Activated naive CD4-positive, alpha-beta T cell treated with anti-CD3 and anti-CD28 coated beads, Interleukin-2, amount 10 ng/mL, durations not matched to agents 7 days and 5 days (primary cell): Measurements from ENCODE around the gene FCHSD1.

Experiments used
- CTCF ChIA-PET: fragments of 350-600 bp; sonication (Branson Sonifier 250); formaldehyde crosslinking; loops from one replicate; lab custom pipeline; 2021; ENCODE audit warnings: antibody characterized with exemption; lab: Charles Lee
- DNase-seq: peaks from one replicate; pipeline ENCODE4 v3.0.0-alpha.2; 2020
- H3K27ac Mint-ChIP-seq: one replicate; pipeline ENCODE4 v1.8.0; 2021; ENCODE audit warnings: mild to moderate bottlenecking, moderate library complexity, mixed read lengths
- H3K27me3 Mint-ChIP-seq: one replicate; pipeline ENCODE4 v1.8.0; 2021; ENCODE audit warnings: mild to moderate bottlenecking, mixed read lengths
- H3K36me3 Mint-ChIP-seq: one replicate; pipeline ENCODE4 v1.8.0; 2021; ENCODE audit warnings: mixed read lengths
- H3K4me1 Mint-ChIP-seq: one replicate; pipeline ENCODE4 v1.8.0; 2021; ENCODE audit warnings: mixed read lengths
- H3K4me3 Mint-ChIP-seq: one replicate; pipeline ENCODE4 v1.8.0; 2021; ENCODE audit warnings: mild to moderate bottlenecking, moderate library complexity, mixed read lengths
- H3K9me3 Mint-ChIP-seq: one replicate; pipeline ENCODE4 v1.8.0; 2021; ENCODE audit warnings: mixed read lengths

Gene FCHSD1

GRCh38 chr5:141634720-141635119, 16.5 kb downstream of the FCHSD1 start:
- Mint-ChIP-seq H3K27me3 (no peaks in the 10 kb centered on the region), H3K36me3 (peaks cover 29% of the 10 kb centered on the region), H3K4me1 (peaks cover 36% of the 10 kb centered on the region), H3K9me3 (no peaks in the 10 kb centered on the region), H3K27ac (no peak overlapping the region), H3K4me3 (peak overlapping the region; percentile 94)
- CTCF ChIA-PET, result interaction anchor here (1.0 to 5.8 kb wide), 6 partner anchors 8 to 77 kb away, joined by 5 to 46 read pairs (median 8); partner anchors contain the start of gene DIAPH1
- no peak for DNase-seq

- Mint-ChIP-seq H3K27me3 (no peaks in the 10 kb centered on the region), H3K36me3 (peaks cover 34% of the 10 kb centered on the region), H3K4me3 (no peak overlapping the region), H3K27ac (peak overlapping the region; percentile 15), H3K9me3 (no peaks in the 10 kb centered on the region), H3K4me1 (peaks cover 34% of the 10 kb centered on the region)
- no peak for DNase-seq
- CTCF ChIA-PET, result interaction anchor here (0.7 to 5.8 kb wide), 8 partner anchors 9 to 1161 kb away, joined by 3 to 46 read pairs (median 6); no protein-coding TSS in a partner anchor
Observed at GRCh38 chr5:141633871-141634561, 17.2 kb downstream of the FCHSD1 start.

GRCh38 chr5:141632650-141633049, 18.6 kb downstream of the FCHSD1 start:
- Mint-ChIP-seq H3K27me3 (no peaks in the 10 kb centered on the region), H3K36me3 (peaks cover 45% of the 10 kb centered on the region), H3K4me1 (peaks cover 24% of the 10 kb centered on the region), H3K27ac (no peak overlapping the region), H3K4me3 (no peak overlapping the region), H3K9me3 (no peaks in the 10 kb centered on the region)
- CTCF ChIA-PET, result interaction anchor here (1.1 to 2.2 kb wide), 6 partner anchors 10 to 75 kb away, joined by 4 to 11 read pairs (median 7); partner anchors contain the start of gene DIAPH1
- no peak for DNase-seq

GRCh38 chr5:141630570-141631140, 20.6 kb downstream of the FCHSD1 start:
- no peaks in the 10 kb centered on the region for H3K27me3 Mint-ChIP-seq

GRCh38 chr5:141628175-141628788, 22.9 kb downstream of the FCHSD1 start:
- no peaks in the 10 kb centered on the region for H3K27me3 Mint-ChIP-seq
- H3K27ac Mint-ChIP-seq, result no peak overlapping the region
- CTCF ChIA-PET, result interaction anchor here (1.2 to 3.6 kb wide), 3 partner anchors 9 to 64 kb away, joined by 5 to 17 read pairs (median 11); partner anchors contain the start of gene DIAPH1
- no peaks in the 10 kb centered on the region for H3K9me3 Mint-ChIP-seq
- H3K4me1 Mint-ChIP-seq, result peaks cover 8% of the 10 kb centered on the region
- DNase-seq, result no peak
- peaks cover 60% of the 10 kb centered on the region for H3K36me3 Mint-ChIP-seq
- H3K4me3 Mint-ChIP-seq, result no peak overlapping the region

More at GRCh38 chr5:141630570-141631140, 20.6 kb downstream of the FCHSD1 start:
- CTCF ChIA-PET, result interaction anchor here (0.7 to 3.6 kb wide), 7 partner anchors 9 to 67 kb away, joined by 3 to 17 read pairs (median 6); partner anchors contain the start of gene DIAPH1
- Mint-ChIP-seq H3K9me3 (no peaks in the 10 kb centered on the region), H3K36me3 (peaks cover 57% of the 10 kb centered on the region), H3K4me3 (no peak overlapping the region), H3K4me1 (peaks cover 17% of the 10 kb centered on the region), H3K27ac (no peak overlapping the region)
- no peak for DNase-seq

GRCh38 chr5:141623611-141624010, 27.6 kb downstream of the FCHSD1 start:
- Mint-ChIP-seq H3K27ac (peak overlapping the region; percentile 90), H3K4me1 (peaks cover 33% of the 10 kb centered on the region), H3K9me3 (no peaks in the 10 kb centered on the region), H3K36me3 (peaks cover 54% of the 10 kb centered on the region), H3K4me3 (no peak overlapping the region), H3K27me3 (no peaks in the 10 kb centered on the region)
- CTCF ChIA-PET, result interaction anchor here (1.0 to 3.8 kb wide), 4 partner anchors 10 to 60 kb away, joined by 4 to 62 read pairs (median 6); no protein-coding TSS in a partner anchor
- DNase-seq, result no peak

- no peaks in the 10 kb centered on the region for H3K27me3 Mint-ChIP-seq
- H3K27ac Mint-ChIP-seq, result peak overlapping the region; percentile 90
- DNase-seq, result peak; percentile 52
- peaks cover 33% of the 10 kb centered on the region for H3K4me1 Mint-ChIP-seq
- H3K36me3 Mint-ChIP-seq, result peaks cover 52% of the 10 kb centered on the region
- no peak overlapping the region for H3K4me3 Mint-ChIP-seq
- CTCF ChIA-PET, result interaction anchor here (0.8 to 3.8 kb wide), 6 partner anchors 10 to 193 kb away, joined by 3 to 62 read pairs (median 4); partner anchors contain the start of gene PCDHGA12
- no peaks in the 10 kb centered on the region for H3K9me3 Mint-ChIP-seq
Observed at GRCh38 chr5:141623186-141623585, 28.0 kb downstream of the FCHSD1 start.

GRCh38 chr5:141618804-141619554, 32.2 kb downstream of the FCHSD1 start, which contains the start of gene DIAPH1:
DIAPH1 (minus strand) TSS chr5:141619000; CDS start chr5:141618914, 86 bp downstream.
- H3K4me3 Mint-ChIP-seq, result peak within 1 kb of the TSS; percentile 99
- CTCF ChIA-PET, result interaction anchor here (0.7 to 5.1 kb wide), 19 partner anchors 11 to 341 kb away, joined by 3 to 236 read pairs (median 9); partner anchors contain the start of genes HDAC3 and RELL2
- DNase-seq, result peak; percentile 98
- no peaks in the 10 kb centered on the region for H3K9me3 Mint-ChIP-seq
- H3K27ac Mint-ChIP-seq, result peak within 1 kb of the TSS; percentile 96
- H3K27me3 Mint-ChIP-seq, result no peaks in the 10 kb centered on the region
- H3K4me1 Mint-ChIP-seq, result peaks cover 60% of the 10 kb centered on the region
- peaks cover 46% of the 10 kb centered on the region for H3K36me3 Mint-ChIP-seq

- CTCF ChIA-PET, result interaction anchor here (0.7 to 5.1 kb wide), 16 partner anchors 11 to 54 kb away, joined by 3 to 236 read pairs (median 12); partner anchors contain the start of genes HDAC3 and RELL2
- peak overlapping the region; percentile 96 for H3K27ac Mint-ChIP-seq
- H3K4me1 Mint-ChIP-seq, result peaks cover 59% of the 10 kb centered on the region
- peak; percentile 63 for DNase-seq
- H3K36me3 Mint-ChIP-seq, result peaks cover 41% of the 10 kb centered on the region
- H3K9me3 Mint-ChIP-seq, result no peaks in the 10 kb centered on the region
- no peaks in the 10 kb centered on the region for H3K27me3 Mint-ChIP-seq
- peak overlapping the region; percentile 99 for H3K4me3 Mint-ChIP-seq
Observed at GRCh38 chr5:141618030-141618803, 33.0 kb downstream of the FCHSD1 start.

- H3K9me3 Mint-ChIP-seq, result no peaks in the 10 kb centered on the region
- no peak for DNase-seq
- H3K4me1 Mint-ChIP-seq, result peaks cover 59% of the 10 kb centered on the region
- peak overlapping the region; percentile 99 for H3K4me3 Mint-ChIP-seq
- H3K36me3 Mint-ChIP-seq, result peaks cover 44% of the 10 kb centered on the region
- peak overlapping the region; percentile 96 for H3K27ac Mint-ChIP-seq
- CTCF ChIA-PET, result interaction anchor here (0.7 to 5.1 kb wide), 8 partner anchors 10 to 93 kb away, joined by 3 to 236 read pairs (median 9); partner anchors contain the start of genes HDAC3 and RELL2
- no peaks in the 10 kb centered on the region for H3K27me3 Mint-ChIP-seq
Observed at GRCh38 chr5:141617682-141618029, 33.6 kb downstream of the FCHSD1 start.

GRCh38 chr5:141617128-141617527, 34.1 kb downstream of the FCHSD1 start:
- no peak for DNase-seq
- peak overlapping the region; percentile 99 for H3K4me3 Mint-ChIP-seq
- peaks cover 44% of the 10 kb centered on the region for H3K36me3 Mint-ChIP-seq
- H3K9me3 Mint-ChIP-seq, result no peaks in the 10 kb centered on the region
- no peaks in the 10 kb centered on the region for H3K27me3 Mint-ChIP-seq
- H3K4me1 Mint-ChIP-seq, result peaks cover 60% of the 10 kb centered on the region
- H3K27ac Mint-ChIP-seq, result peak overlapping the region; percentile 96
- CTCF ChIA-PET, result interaction anchor here (0.7 to 5.1 kb wide), 9 partner anchors 10 to 344 kb away, joined by 3 to 236 read pairs (median 5); partner anchors contain the start of genes HDAC3 and RELL2

GRCh38 chr5:141615991-141616720, 35.1 kb downstream of the FCHSD1 start:
- CTCF ChIA-PET, result interaction anchor here (0.7 to 5.1 kb wide), 8 partner anchors 9 to 345 kb away, joined by 3 to 236 read pairs (median 4); partner anchors contain the start of genes HDAC3 and RELL2
- peaks cover 41% of the 10 kb centered on the region for H3K36me3 Mint-ChIP-seq
- no peaks in the 10 kb centered on the region for H3K27me3 Mint-ChIP-seq
- H3K27ac Mint-ChIP-seq, result peak overlapping the region; percentile 96
- no peak for DNase-seq
- peak overlapping the region; percentile 99 for H3K4me3 Mint-ChIP-seq
- H3K4me1 Mint-ChIP-seq, result peaks cover 62% of the 10 kb centered on the region
- no peaks in the 10 kb centered on the region for H3K9me3 Mint-ChIP-seq
